Mesendoderm (in vitro differentiated cells): ENCODE data around the gene CALN1.
A peak's percentile ranks its signal among the peaks of the same experiment; 100 is the strongest.

Experiments used
- DNase-seq: peaks from one replicate; pipeline ENCODE4 v3.0.0; 2013
- H2AK5ac ChIP-seq: 2 replicates; pipeline ENCODE4 v1.6.1; 2013; ENCODE audit warnings: low read length, inconsistent platforms
- H2BK120ac ChIP-seq: 2 replicates; pipeline ENCODE4 v1.6.1; 2013; ENCODE audit warnings: low read depth, mild to moderate bottlenecking, low read length, moderate library complexity, mixed read lengths
- H2BK15ac ChIP-seq: replicated peaks from 2 replicates; pipeline ENCODE4 v1.6.1; 2013; ENCODE audit warnings: low read depth, mild to moderate bottlenecking, moderate library complexity
- H2BK5ac ChIP-seq: 2 replicates; pipeline ENCODE4 v1.6.1; 2013; ENCODE audit warnings: low read length, inconsistent platforms
- H3K18ac ChIP-seq: 2 replicates; pipeline ENCODE4 v1.6.1; 2013; ENCODE audit warnings: mild to moderate bottlenecking, low read length, mixed read lengths
- H3K23ac ChIP-seq: one replicate; pipeline ENCODE4 v1.6.1; 2013; ENCODE audit warnings: low read length
- H3K27ac ChIP-seq: 2 replicates; pipeline ENCODE4 v1.5.1; 2013; ENCODE audit warnings: low read depth, mild to moderate bottlenecking, inconsistent platforms, low read length, moderate library complexity
- H3K27me3 ChIP-seq: 2 replicates; pipeline ENCODE4 v1.6.1; 2013; ENCODE audit warnings: low read length, control low read depth, mild to moderate bottlenecking, inconsistent platforms; ENCODE audit not compliant: insufficient read depth, poor library complexity
- H3K36me3 ChIP-seq: 2 replicates; pipeline ENCODE4 v1.6.1; 2013; ENCODE audit warnings: low read length, inconsistent platforms; ENCODE audit not compliant: control insufficient read depth, insufficient read depth
- H3K4ac ChIP-seq: one replicate; pipeline ENCODE4 v1.6.1; 2013; ENCODE audit warnings: low read depth, mild to moderate bottlenecking, low read length, moderate library complexity
- H3K4me1 ChIP-seq: 2 replicates; pipeline ENCODE4 v1.6.1; 2013; ENCODE audit warnings: low read depth, low read length, inconsistent platforms; ENCODE audit not compliant: control insufficient read depth
- H3K4me2 ChIP-seq: 2 replicates; pipeline ENCODE4 v1.6.1; 2013; ENCODE audit warnings: low read length
- H3K4me3 ChIP-seq: 2 replicates; pipeline ENCODE4 v1.5.1; 2013; ENCODE audit warnings: mild to moderate bottlenecking, low read length
- H3K56ac ChIP-seq: one replicate; pipeline ENCODE4 v1.6.1; 2013; ENCODE audit warnings: low read length
- H3K79me1 ChIP-seq: 2 replicates; pipeline ENCODE4 v1.6.1; 2013; ENCODE audit warnings: low read length, inconsistent platforms
- H3K79me2 ChIP-seq: 2 replicates; pipeline ENCODE4 v1.6.1; 2013; ENCODE audit warnings: mild to moderate bottlenecking, low read length; ENCODE audit not compliant: control insufficient read depth, insufficient read depth
- H3K9ac ChIP-seq: 2 replicates; pipeline ENCODE4 v1.6.1; 2013; ENCODE audit warnings: low read length, inconsistent platforms
- H4K5ac ChIP-seq: one replicate; pipeline ENCODE4 v1.6.1; 2013; ENCODE audit warnings: low read length
- H4K8ac ChIP-seq: one replicate; pipeline ENCODE4 v1.6.1; 2013; ENCODE audit warnings: low read depth, mild to moderate bottlenecking, control low read depth, low read length, moderate library complexity
- WGBS: extraction: QIAGEN DNeasy Blood & Tissue Kit; methylation state at CpG from one replicate; pipeline ENCODE4 v1.1.7; 2013; ENCODE audit warnings: low lambda C conversion rate, missing lambda C conversion rate; ENCODE audit not compliant: insufficient coverage; ENCODE audit errors: extremely low coverage; 5-methylcytosine and 5-hydroxymethylcytosine counted together

CALN1 gene

GRCh38 chr7:71987200-71987767 lies 424.9 kb downstream of the CALN1 start:
- Histone ChIP-seq H3K56ac (no peak overlapping the region), H3K4me3 (no peak overlapping the region), H2AK5ac (no peak overlapping the region), H3K27me3 (no peaks in the 10 kb centered on the region), H3K23ac (no peak overlapping the region), H4K8ac (no peak overlapping the region), H3K4me2 (no peak overlapping the region), H3K36me3 (no peaks in the 10 kb centered on the region), H3K27ac (no peak overlapping the region), H3K18ac (no peak overlapping the region), H2BK15ac (no peak overlapping the region), H3K79me2 (no peaks in the 10 kb centered on the region), H2BK120ac (no peak overlapping the region), H3K4ac (no peak overlapping the region), H3K4me1 (peaks cover 2% of the 10 kb centered on the region), H3K9ac (no peak overlapping the region), H4K5ac (no peak overlapping the region), H3K79me1 (no peaks in the 10 kb centered on the region), H2BK5ac (no peak overlapping the region)
- no CpG with 5 or more reads among the region's 8 CpGs for WGBS
- peak; percentile 20 for DNase-seq

- Histone ChIP-seq H4K8ac (no peak overlapping the region), H2BK5ac (no peak overlapping the region), H3K79me1 (no peaks in the 10 kb centered on the region), H2AK5ac (no peak overlapping the region), H2BK120ac (no peak overlapping the region), H3K79me2 (no peaks in the 10 kb centered on the region), H3K4me2 (no peak overlapping the region), H3K23ac (no peak overlapping the region), H3K27ac (no peak overlapping the region), H3K27me3 (no peaks in the 10 kb centered on the region), H4K5ac (no peak overlapping the region), H3K4me3 (no peak overlapping the region), H3K4me1 (peaks cover 2% of the 10 kb centered on the region), H2BK15ac (no peak overlapping the region), H3K36me3 (no peaks in the 10 kb centered on the region), H3K9ac (no peak overlapping the region), H3K56ac (no peak overlapping the region), H3K4ac (no peak overlapping the region), H3K18ac (no peak overlapping the region)
- no CpG with 5 or more reads among the region's 2 CpGs for WGBS
- no peak for DNase-seq
Observed at GRCh38 chr7:71984348-71984747, 427.8 kb downstream of the CALN1 start.

DNA sequence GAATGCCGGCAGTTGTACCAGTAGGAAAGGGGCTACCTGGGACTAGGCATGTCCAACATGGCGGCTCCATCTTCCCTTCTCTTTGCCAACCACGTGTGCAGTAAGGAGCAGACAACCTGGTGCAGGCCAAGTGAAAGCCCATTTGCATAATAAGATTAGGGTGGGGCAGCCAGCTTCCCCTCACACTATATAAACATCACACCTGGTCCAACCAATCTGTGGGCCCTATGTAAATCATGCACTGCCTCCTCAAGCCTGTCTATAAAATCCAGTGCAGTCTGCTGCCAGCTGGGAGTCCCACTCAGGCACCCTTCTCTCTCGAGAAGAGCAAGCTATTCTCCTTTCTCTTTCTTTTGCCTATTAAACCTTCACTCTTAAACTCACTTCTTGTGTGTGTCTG lies 429.3 kb downstream of the CALN1 start:
- no CpG with 5 or more reads among the region's 4 CpGs for WGBS
- Histone ChIP-seq H3K4me2 (no peak overlapping the region), H3K4ac (no peak overlapping the region), H3K23ac (no peak overlapping the region), H3K27me3 (no peaks in the 10 kb centered on the region), H4K5ac (no peak overlapping the region), H3K4me3 (no peak overlapping the region), H2BK120ac (no peak overlapping the region), H3K18ac (no peak overlapping the region), H3K79me1 (no peaks in the 10 kb centered on the region), H3K4me1 (peaks cover 2% of the 10 kb centered on the region), H3K9ac (no peak overlapping the region), H3K27ac (no peak overlapping the region), H2BK15ac (no peak overlapping the region), H2BK5ac (no peak overlapping the region), H4K8ac (no peak overlapping the region), H3K56ac (no peak overlapping the region), H3K79me2 (no peaks in the 10 kb centered on the region), H2AK5ac (no peak overlapping the region), H3K36me3 (no peaks in the 10 kb centered on the region)
- DNase-seq, result peak; percentile 13

DNA sequence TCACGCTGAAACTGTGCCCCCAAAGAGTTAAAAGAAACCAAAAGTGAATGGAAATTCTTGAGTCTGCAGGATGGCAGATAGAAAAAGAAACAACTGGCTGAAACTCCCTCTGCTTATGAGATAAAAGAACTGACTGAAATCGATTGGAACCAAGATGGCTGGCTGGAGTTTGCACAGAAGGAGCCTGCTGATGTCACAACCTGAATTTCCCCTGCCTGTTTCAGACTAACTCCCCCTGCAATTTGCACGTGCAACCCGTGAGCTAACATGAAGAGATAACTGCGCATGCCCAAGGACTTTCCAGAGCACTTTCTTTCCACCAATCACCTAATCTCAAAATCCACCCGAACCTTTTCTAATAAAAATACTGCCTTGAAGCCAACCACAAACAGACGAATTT lies 435.5 kb downstream of the CALN1 start:
- H4K5ac ChIP-seq, result no peak overlapping the region
- no peak overlapping the region for H2AK5ac ChIP-seq
- WGBS, result 100% methylated on average over 1 of the region's 7 CpGs
- no peak overlapping the region for H3K27ac ChIP-seq
- no peak overlapping the region for H3K56ac ChIP-seq
- no peaks in the 10 kb centered on the region for H3K27me3 ChIP-seq
- H2BK120ac ChIP-seq, result no peak overlapping the region
- H3K36me3 ChIP-seq, result no peaks in the 10 kb centered on the region
- H3K4me2 ChIP-seq, result no peak overlapping the region
- H3K4me1 ChIP-seq, result no peaks in the 10 kb centered on the region
- no peak for DNase-seq
- H4K8ac ChIP-seq, result no peak overlapping the region
- no peak overlapping the region for H3K23ac ChIP-seq
- no peak overlapping the region for H3K4ac ChIP-seq
- no peak overlapping the region for H3K4me3 ChIP-seq
- no peaks in the 10 kb centered on the region for H3K79me1 ChIP-seq
- H2BK15ac ChIP-seq, result no peak overlapping the region
- no peak overlapping the region for H3K18ac ChIP-seq
- no peak overlapping the region for H3K9ac ChIP-seq
- no peak overlapping the region for H2BK5ac ChIP-seq
- H3K79me2 ChIP-seq, result no peaks in the 10 kb centered on the region

- Histone ChIP-seq H3K27ac (no peak overlapping the region), H3K23ac (no peak overlapping the region), H3K4me3 (no peak overlapping the region), H2BK5ac (no peak overlapping the region), H2BK15ac (no peak overlapping the region), H3K4me2 (no peak overlapping the region), H2BK120ac (no peak overlapping the region), H3K27me3 (no peaks in the 10 kb centered on the region), H3K9ac (no peak overlapping the region), H3K4ac (no peak overlapping the region), H3K36me3 (no peaks in the 10 kb centered on the region), H4K5ac (no peak overlapping the region), H3K56ac (no peak overlapping the region), H3K79me2 (no peaks in the 10 kb centered on the region), H2AK5ac (no peak overlapping the region), H3K18ac (no peak overlapping the region), H4K8ac (no peak overlapping the region), H3K79me1 (no peaks in the 10 kb centered on the region), H3K4me1 (no peaks in the 10 kb centered on the region)
- no CpG with 5 or more reads among the region's 7 CpGs for WGBS
- DNase-seq, result no peak
Observed at GRCh38 chr7:71974611-71975010, 437.5 kb downstream of the CALN1 start.

GRCh38 chr7:71972534-71972933 lies 439.6 kb downstream of the CALN1 start:
- no peaks in the 10 kb centered on the region for H3K79me2 ChIP-seq
- H3K56ac ChIP-seq, result no peak overlapping the region
- no peaks in the 10 kb centered on the region for H3K36me3 ChIP-seq
- no peak overlapping the region for H3K9ac ChIP-seq
- no peak for DNase-seq
- H3K23ac ChIP-seq, result no peak overlapping the region
- H3K4me2 ChIP-seq, result no peak overlapping the region
- H4K5ac ChIP-seq, result no peak overlapping the region
- H4K8ac ChIP-seq, result no peak overlapping the region
- H2BK15ac ChIP-seq, result no peak overlapping the region
- no peak overlapping the region for H3K4ac ChIP-seq
- no peaks in the 10 kb centered on the region for H3K4me1 ChIP-seq
- H3K4me3 ChIP-seq, result no peak overlapping the region
- H3K18ac ChIP-seq, result no peak overlapping the region
- no CpG with 5 or more reads among the region's 7 CpGs for WGBS
- no peaks in the 10 kb centered on the region for H3K79me1 ChIP-seq
- no peak overlapping the region for H2BK120ac ChIP-seq
- H2AK5ac ChIP-seq, result no peak overlapping the region
- no peaks in the 10 kb centered on the region for H3K27me3 ChIP-seq
- H3K27ac ChIP-seq, result no peak overlapping the region
- H2BK5ac ChIP-seq, result no peak overlapping the region
